ENCODE data around the gene TEX14. TPM values are rescaled to one million over a fixed set of nuclear protein-coding genes. Genes with fewer than 3 reads are reported as not detected.
A peak's percentile ranks its signal among the peaks of the same experiment; 100 is the strongest.

TEX14 gene
- total RNA-seq, 6 experiments from 2014 or later, result 0.04 to 0.12 (median 0.09) TPM; not detected in 3

- intact Hi-C loops (cut with DNase I), result no loop called here
- H3K27ac ChIP-seq, result no peak overlapping the region
- ATAC-seq, result no peak
Observed at GRCh38 chr17:58643147-58643546, 48.7 kb downstream of the TEX14 start.

DNA sequence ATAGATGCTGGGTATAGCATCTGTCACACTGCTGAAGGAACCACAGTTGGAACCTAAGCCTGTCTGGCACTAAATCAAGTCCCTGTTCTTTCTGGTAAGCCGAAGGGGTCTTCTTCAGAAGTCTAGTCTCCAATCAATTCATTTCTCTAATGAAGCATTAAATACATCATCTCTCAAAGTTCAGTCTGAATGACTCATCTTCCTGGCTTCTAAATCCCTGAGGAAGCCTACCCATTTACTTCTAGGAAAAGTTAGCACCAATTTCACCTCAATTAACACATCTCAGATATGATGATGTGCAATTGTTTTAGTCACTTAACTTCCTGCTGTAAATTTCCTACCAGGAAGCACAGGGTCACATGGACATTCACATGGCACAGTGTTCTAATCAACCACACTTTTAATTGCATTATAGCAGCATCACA, 49.9 kb downstream of the TEX14 start:
- ATAC-seq (peak in 1 of 4 donors; percentile 9), DNase-seq (no peak)
- H3K36me3 ChIP-seq, result no peaks in the 10 kb centered on the region
- no peak overlapping the region for H3K27ac ChIP-seq
- peaks cover 0 to 5% (median 0%) of the 10 kb centered on the region in 4 donors for H3K4me1 ChIP-seq
- no peak overlapping the region for H3K4me3 ChIP-seq
- TF ChIP-seq, protein P1, sequence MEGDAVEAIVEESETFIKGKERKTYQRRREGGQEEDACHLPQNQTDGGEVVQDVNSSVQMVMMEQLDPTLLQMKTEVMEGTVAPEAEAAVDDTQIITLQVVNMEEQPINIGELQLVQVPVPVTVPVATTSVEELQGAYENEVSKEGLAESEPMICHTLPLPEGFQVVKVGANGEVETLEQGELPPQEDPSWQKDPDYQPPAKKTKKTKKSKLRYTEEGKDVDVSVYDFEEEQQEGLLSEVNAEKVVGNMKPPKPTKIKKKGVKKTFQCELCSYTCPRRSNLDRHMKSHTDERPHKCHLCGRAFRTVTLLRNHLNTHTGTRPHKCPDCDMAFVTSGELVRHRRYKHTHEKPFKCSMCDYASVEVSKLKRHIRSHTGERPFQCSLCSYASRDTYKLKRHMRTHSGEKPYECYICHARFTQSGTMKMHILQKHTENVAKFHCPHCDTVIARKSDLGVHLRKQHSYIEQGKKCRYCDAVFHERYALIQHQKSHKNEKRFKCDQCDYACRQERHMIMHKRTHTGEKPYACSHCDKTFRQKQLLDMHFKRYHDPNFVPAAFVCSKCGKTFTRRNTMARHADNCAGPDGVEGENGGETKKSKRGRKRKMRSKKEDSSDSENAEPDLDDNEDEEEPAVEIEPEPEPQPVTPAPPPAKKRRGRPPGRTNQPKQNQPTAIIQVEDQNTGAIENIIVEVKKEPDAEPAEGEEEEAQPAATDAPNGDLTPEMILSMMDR (IDR thresholded peaks at IDR 0.05), result no peak
- no peak for TF ChIP-seq POLR2A (IDR thresholded peaks at IDR 0.05)
- 75% methylated on average over 1 of the region's 1 CpG for WGBS (ENCODE audit: insufficient coverage, low coverage, low lambda C conversion rate, missing lambda C conversion rate)
- H3K9me3 ChIP-seq, result no peaks in the 10 kb centered on the region
- no peaks in the 10 kb centered on the region for H3K27me3 ChIP-seq
- intact Hi-C loops (cut with DNase I), result no loop called here

More at GRCh38 chr17:58643147-58643546, 48.7 kb downstream of the TEX14 start:
- 46% methylated on average over 2 of the region's 2 CpGs for WGBS (ENCODE audit: insufficient coverage, low coverage, low lambda C conversion rate, missing lambda C conversion rate)
- TF ChIP-seq POLR2A (IDR thresholded peaks at IDR 0.05), result no peak
- TF ChIP-seq, protein P1 (IDR thresholded peaks at IDR 0.05), result no peak
- Histone ChIP-seq H3K36me3 (no peaks in the 10 kb centered on the region), H3K27me3 (no peaks in the 10 kb centered on the region), H3K9me3 (no peaks in the 10 kb centered on the region), H3K4me1 (peaks cover 0 to 5% (median 0%) of the 10 kb centered on the region in 4 donors), H3K4me3 (no peak overlapping the region)
- no peak for DNase-seq

GRCh38 chr17:58640202-58640601, 51.6 kb downstream of the TEX14 start:
- Histone ChIP-seq H3K27ac (no peak overlapping the region), H3K36me3 (no peaks in the 10 kb centered on the region), H3K4me1 (peaks cover 0 to 14% (median 0%) of the 10 kb centered on the region in 4 donors), H3K27me3 (no peaks in the 10 kb centered on the region), H3K9me3 (no peaks in the 10 kb centered on the region), H3K4me3 (no peak overlapping the region)
- intact Hi-C loops (cut with DNase I), result no loop called here
- WGBS (ENCODE audit: insufficient coverage, low coverage, low lambda C conversion rate, missing lambda C conversion rate), result 38% methylated on average over 4 of the region's 4 CpGs
- ATAC-seq, result peak; percentile 48 to 80 (median 71)
- TF ChIP-seq POLR2A (IDR thresholded peaks at IDR 0.05), result no peak
- TF ChIP-seq, protein P1 (IDR thresholded peaks at IDR 0.05), result no peak
- no peak for DNase-seq

- Histone ChIP-seq H3K4me3 (no peak overlapping the region), H3K9me3 (no peaks in the 10 kb centered on the region), H3K27ac (no peak overlapping the region), H3K4me1 (peaks cover 0 to 14% (median 0%) of the 10 kb centered on the region in 4 donors), H3K27me3 (no peaks in the 10 kb centered on the region), H3K36me3 (no peaks in the 10 kb centered on the region)
- TF ChIP-seq POLR2A (IDR thresholded peaks at IDR 0.05), result no peak
- TF ChIP-seq, protein P1 (IDR thresholded peaks at IDR 0.05), result no peak
- ATAC-seq (peak in 2 of 4 donors; percentile 18 to 22), DNase-seq (no peak)
- intact Hi-C loops (cut with DNase I), result no loop called here
- WGBS (ENCODE audit: insufficient coverage, low coverage, low lambda C conversion rate, missing lambda C conversion rate), result 31% methylated on average over 6 of the region's 6 CpGs
Observed at GRCh38 chr17:58639681-58640080, 52.2 kb downstream of the TEX14 start.
